ENCODE data around the gene PFKFB2. TPM values are rescaled to one million over a fixed set of nuclear protein-coding genes. Genes with fewer than 3 reads are reported as not detected.

The PFKFB2 gene
- total and polyA plus RNA-seq, 10 donors: 6.8 to 69.5 (median 23.9) TPM

GRCh38 chr1:207006914-207007313 lies 46.2 kb upstream of the PFKFB2 start:
- Histone ChIP-seq H3K27ac (no peak overlapping the region), H3K4me3 (no peak overlapping the region), H3K36me3 (no peaks in the 10 kb centered on the region), H3K4me1 (peaks cover 0 to 8% (median 0%) of the 10 kb centered on the region in 6 donors), H3K27me3 (replicated peaks in 1 of 7) (no peaks in the 10 kb centered on the region), H3K9me3 (no peaks in the 10 kb centered on the region)
- no peak for DNase-seq
- intact Hi-C loops (cut with DNase I; ENCODE audit: low total_unique reads): loop anchor here (10.0 kb wide), 1 partner anchor 68 kb away; no protein-coding TSS in a partner anchor
- WGBS, 5 donors: 76 to 90% (median 81%) methylated on average over 3 of the region's 3 CpGs
- TF ChIP-seq POLR2A (IDR thresholded peaks at IDR 0.05) (no peak), POLR2AphosphoS5 (IDR thresholded peaks at IDR 0.05) (no peak), CTCF (IDR thresholded peaks at IDR 0.05 in 8 of 11, conservative IDR thresholded peaks at IDR 0.05 in 3 of 11) (no peak)

- H3K36me3 ChIP-seq: no peaks in the 10 kb centered on the region
- no peaks in the 10 kb centered on the region for H3K27me3 ChIP-seq (replicated peaks in 1 of 7)
- H3K27ac ChIP-seq: no peak overlapping the region
- H3K4me1 ChIP-seq: peaks cover 0 to 8% (median 0%) of the 10 kb centered on the region in 6 donors
- no peaks in the 10 kb centered on the region for H3K9me3 ChIP-seq
- WGBS, 5 donors: 84 to 91% (median 87%) methylated on average over 5 of the region's 5 CpGs
- no peak for DNase-seq
- TF ChIP-seq POLR2AphosphoS5 (IDR thresholded peaks at IDR 0.05) (no peak), CTCF (IDR thresholded peaks at IDR 0.05 in 8 of 11, conservative IDR thresholded peaks at IDR 0.05 in 3 of 11) (no peak), POLR2A (IDR thresholded peaks at IDR 0.05) (no peak)
- intact Hi-C loops (cut with DNase I; ENCODE audit: low total_unique reads): loop anchor here (10.0 kb wide), 1 partner anchor 67 kb away; no protein-coding TSS in a partner anchor
- H3K4me3 ChIP-seq: no peak overlapping the region
Measured at GRCh38 chr1:207007352-207008033, 45.6 kb upstream of the PFKFB2 start.

- peaks cover 0 to 8% (median 0%) of the 10 kb centered on the region in 6 donors for H3K4me1 ChIP-seq
- no peaks in the 10 kb centered on the region for H3K27me3 ChIP-seq (replicated peaks in 1 of 7)
- TF ChIP-seq POLR2A (IDR thresholded peaks at IDR 0.05) (no peak), POLR2AphosphoS5 (IDR thresholded peaks at IDR 0.05) (no peak)
- no peaks in the 10 kb centered on the region for H3K36me3 ChIP-seq
- intact Hi-C loops (cut with DNase I; ENCODE audit: low total_unique reads): loop anchor here (10.0 kb wide), 1 partner anchor 65 kb away; no protein-coding TSS in a partner anchor
- no peak for DNase-seq
- no peaks in the 10 kb centered on the region for H3K9me3 ChIP-seq
- 82 to 93% (median 88%) methylated on average over 10 of the region's 10 CpGs for WGBS, 5 donors
- no peak overlapping the region for H3K27ac ChIP-seq
- H3K4me3 ChIP-seq: no peak overlapping the region
Measured at GRCh38 chr1:207009182-207009850, 43.8 kb upstream of the PFKFB2 start.

GRCh38 chr1:207009945-207010344 lies 43.1 kb upstream of the PFKFB2 start:
- Histone ChIP-seq H3K9me3 (no peaks in the 10 kb centered on the region), H3K27ac (no peak overlapping the region), H3K4me3 (no peak overlapping the region), H3K36me3 (no peaks in the 10 kb centered on the region), H3K4me1 (peaks cover 0 to 5% (median 0%) of the 10 kb centered on the region in 6 donors), H3K27me3 (replicated peaks in 1 of 7) (no peaks in the 10 kb centered on the region)
- WGBS, 5 donors: 79 to 91% (median 81%) methylated on average over 7 of the region's 7 CpGs
- no peak for DNase-seq
- intact Hi-C loops (cut with DNase I; ENCODE audit: low total_unique reads): loop anchor here (10.0 kb wide), 1 partner anchor 65 kb away; no protein-coding TSS in a partner anchor
- no peak for TF ChIP-seq POLR2A (IDR thresholded peaks at IDR 0.05)
- TF ChIP-seq POLR2AphosphoS5 (IDR thresholded peaks at IDR 0.05): no peak
- TF ChIP-seq CTCF (IDR thresholded peaks at IDR 0.05 in 8 of 11, conservative IDR thresholded peaks at IDR 0.05 in 3 of 11): no peak

All from spleen (tissue), 11 donors.